Stomach (tissue), 9 donors: ENCODE results near the gene PAK6. TPM values are rescaled to one million over a fixed set of nuclear protein-coding genes. Genes with fewer than 3 reads are reported as not detected.

ENCODE experiments used
- DNase-seq, 2 donors: peaks; one replicate each; pipeline versions ENCODE4 v3.0.0 to v3.0.0-alpha.2; 2013 to 2019
- H3K27ac ChIP-seq, 5 donors: fragments of 200-600 bp in 4 of 5; sonication (generic) in 4 of 5; one replicate each; pipeline ENCODE4 v1.5.1; 2013 to 2019; ENCODE audit warnings: mild to moderate bottlenecking in 1 of 5, moderate library complexity in 1 of 5
- H3K27me3 ChIP-seq, 3 donors: fragments of 200-600 bp; sonication (generic); one replicate each; pipeline ENCODE4 v1.5.1; 2017 to 2019; ENCODE audit warnings: mixed run types in 1 of 3
- H3K36me3 ChIP-seq, 4 donors: fragments of 200-600 bp; sonication (generic); 1 replicate in 3 of 4; 2 replicates in 1 of 4; pipeline ENCODE4 v1.5.1; 2016 to 2019
- H3K4me1 ChIP-seq, 4 donors: fragments of 200-600 bp; sonication (generic); one replicate each; pipeline ENCODE4 v1.5.1; 2016 to 2019
- H3K4me3 ChIP-seq, 4 donors: fragments of 200-600 bp; sonication (generic) in 3 of 4; one replicate each; pipeline ENCODE4 v1.5.1; 2016 to 2019; ENCODE audit warnings: mild to moderate bottlenecking in 1 of 4
- H3K9me3 ChIP-seq, 4 donors: fragments of 200-600 bp; sonication (generic); one replicate each; pipeline ENCODE4 v1.5.1; 2016 to 2019
- CTCF ChIP-seq, 7 experiments: fragments of 450-650 bp in 4 of 7; fragments of 200-600 bp in 3 of 7; sonication (generic) in 3 of 7; IDR thresholded peaks; one replicate each; pipeline ENCODE4 v1.5.1; 2016 to 2019; ENCODE audit warnings: antibody characterized with exemption in 7 of 7, control low read depth in 2 of 7, mild to moderate bottlenecking in 1 of 7
- EP300 ChIP-seq: sonication (generic); formaldehyde crosslinking; IDR thresholded peaks from one replicate; pipeline ENCODE4 v1.6.1; 2017; ENCODE audit warnings: antibody characterized with exemption
- POLR2A ChIP-seq, 4 donors: fragments of 450-650 bp; IDR thresholded peaks; one replicate each; pipeline ENCODE4 v1.6.1; 2016; ENCODE audit warnings: antibody characterized with exemption in 4 of 4, control low read depth in 2 of 4, mild to moderate bottlenecking in 1 of 4, moderate library complexity in 1 of 4
- POLR2AphosphoS5 ChIP-seq, 3 donors: sonication (generic); formaldehyde crosslinking; IDR thresholded peaks; one replicate each; pipeline ENCODE4 v1.6.1; 2016; ENCODE audit warnings: antibody characterized with exemption in 3 of 3
- WGBS, 5 donors: extraction: QIAGEN DNeasy Blood & Tissue Kit in 3 of 5; methylation state at CpG; one replicate each; pipeline versions ENCODE4 v1.1.5 to v1.1.7; 2013 to 2018; 5-methylcytosine and 5-hydroxymethylcytosine counted together
- intact Hi-C: fragments of 100-400 bp; cut with DNase I; formaldehyde crosslinking; loops from one replicate; pipeline ENCODE4 v1.15.1; 2023; ENCODE audit warnings: low total_unique reads
- polyA plus RNA-seq, 3 donors: library from polyadenylated mRNA; stranded (reverse); fragments of 200-250 nt; gene quantifications; one replicate each; pipeline ENCODE4 v1.2.3, GENCODE V29; 2013
- total RNA-seq, 5 donors: library from RNA; depleted of rRNA; stranded (reverse); fragments of >200 nt; gene quantifications; one replicate each; pipeline versions ENCODE4 v1.1.0 to v1.2.3, GENCODE V29; 2014 to 2016
- donor health status: healthy with polysubstance abuse.
- donor health status: Bipolar disorder and iron deficiency.
- donor health status: healthy.

Gene PAK6
- total and polyA plus RNA-seq, 8 donors = under 0.01 to 91.9 (median 6.2) TPM

- no peak overlapping the region for H3K27ac ChIP-seq
- no peak for DNase-seq
- intact Hi-C loops = no loop called here
- 76 to 83% (median 80%) methylated on average over 7 to 10 of the region's 10 CpGs; no CpG with 5 or more reads in 1 of the 5 donors for WGBS, 5 donors
- peaks cover 0 to 21% (median 2%) of the 10 kb centered on the region in 4 donors for H3K4me1 ChIP-seq
- no peak for TF ChIP-seq CTCF (IDR thresholded peaks at IDR 0.05)
- TF ChIP-seq POLR2AphosphoS5 (IDR thresholded peaks at IDR 0.05) = no peak
- no peak for TF ChIP-seq EP300
- TF ChIP-seq POLR2A (IDR thresholded peaks at IDR 0.05) = no peak
- H3K9me3 ChIP-seq = no peaks in the 10 kb centered on the region
- no peaks in the 10 kb centered on the region for H3K27me3 ChIP-seq
- H3K36me3 ChIP-seq = peaks cover 0 to 16% (median 11%) of the 10 kb centered on the region in 4 donors
- H3K4me3 ChIP-seq = no peak overlapping the region
Measured at GRCh38 chr15:40265355-40265754, 26.5 kb downstream of the PAK6 start.

GRCh38 chr15:40265875-40266274 is 27.0 kb downstream of the PAK6 start:
- intact Hi-C loops = no loop called here
- peaks cover 0 to 16% (median 11%) of the 10 kb centered on the region in 4 donors for H3K36me3 ChIP-seq

GRCh38 chr15:40266828-40267304 is 28.0 kb downstream of the PAK6 start:
- peaks cover 0 to 21% (median 2%) of the 10 kb centered on the region in 4 donors for H3K4me1 ChIP-seq
- DNase-seq = peak in 1 of 2 donors; percentile 57
- H3K27ac ChIP-seq = peak overlapping the region in 2 of 5 donors; percentile 38 to 49
- TF ChIP-seq POLR2A (IDR thresholded peaks at IDR 0.05) (no peak), POLR2AphosphoS5 (IDR thresholded peaks at IDR 0.05) (peak in 2 of 3 donors; percentile 26 to 54)
- intact Hi-C loops = no loop called here
- H3K9me3 ChIP-seq = no peaks in the 10 kb centered on the region
- peaks cover 0 to 16% (median 11%) of the 10 kb centered on the region in 4 donors for H3K36me3 ChIP-seq
- no peaks in the 10 kb centered on the region for H3K27me3 ChIP-seq
- no peak overlapping the region for H3K4me3 ChIP-seq
- 40 to 61% (median 48%) methylated on average over 6 to 7 of the region's 7 CpGs for WGBS, 5 donors

More at GRCh38 chr15:40265875-40266274, 27.0 kb downstream of the PAK6 start:
- no peak for TF ChIP-seq POLR2A (IDR thresholded peaks at IDR 0.05)
- no peak for TF ChIP-seq EP300
- TF ChIP-seq CTCF (IDR thresholded peaks at IDR 0.05) = no peak
- no peak for TF ChIP-seq POLR2AphosphoS5 (IDR thresholded peaks at IDR 0.05)
- WGBS, 5 donors = 93 to 97% (median 96%) methylated on average over 10 to 20 of the region's 20 CpGs
- no peak overlapping the region for H3K27ac ChIP-seq
- H3K4me1 ChIP-seq = peaks cover 0 to 21% (median 2%) of the 10 kb centered on the region in 4 donors
- H3K27me3 ChIP-seq = no peaks in the 10 kb centered on the region
- DNase-seq = no peak
- H3K4me3 ChIP-seq = no peak overlapping the region
- no peaks in the 10 kb centered on the region for H3K9me3 ChIP-seq

- no peak for TF ChIP-seq EP300
- TF ChIP-seq POLR2AphosphoS5 (IDR thresholded peaks at IDR 0.05) = no peak
- TF ChIP-seq CTCF (IDR thresholded peaks at IDR 0.05) = no peak
- TF ChIP-seq POLR2A (IDR thresholded peaks at IDR 0.05) = no peak
- Histone ChIP-seq H3K4me3 (no peak overlapping the region), H3K27ac (no peak overlapping the region), H3K4me1 (peaks cover 0 to 21% (median 2%) of the 10 kb centered on the region in 4 donors), H3K36me3 (peaks cover 0 to 18% (median 13%) of the 10 kb centered on the region in 4 donors), H3K27me3 (no peaks in the 10 kb centered on the region), H3K9me3 (no peaks in the 10 kb centered on the region)
- intact Hi-C loops = no loop called here
- 73 to 91% (median 83%) methylated on average over 3 to 4 of the region's 4 CpGs for WGBS, 5 donors
- DNase-seq = no peak
Measured at GRCh38 chr15:40267670-40268069, 28.8 kb downstream of the PAK6 start.

GRCh38 chr15:40269604-40270003 is 30.7 kb downstream of the PAK6 start:
- WGBS, 5 donors = 75 to 86% (median 84%) methylated on average over 3 to 4 of the region's 4 CpGs
- Histone ChIP-seq H3K27ac (no peak overlapping the region), H3K4me3 (no peak overlapping the region), H3K9me3 (no peaks in the 10 kb centered on the region), H3K27me3 (no peaks in the 10 kb centered on the region), H3K4me1 (peaks cover 0 to 10% (median 2%) of the 10 kb centered on the region in 4 donors), H3K36me3 (peaks cover 0 to 18% (median 13%) of the 10 kb centered on the region in 4 donors)
- no peak for DNase-seq
- intact Hi-C loops = loop anchor here (5.0 kb wide), 1 partner anchor 222 kb away; no protein-coding TSS in a partner anchor
- TF ChIP-seq CTCF (IDR thresholded peaks at IDR 0.05) (no peak), POLR2AphosphoS5 (IDR thresholded peaks at IDR 0.05) (no peak), POLR2A (IDR thresholded peaks at IDR 0.05) (no peak), EP300 (no peak)
